Central memory CD8-positive, alpha-beta T cell (primary cell): ENCODE measurements around the gene ZBTB26.
A peak's percentile ranks its signal among the peaks of the same experiment; 100 is the strongest.
"Not testable (repeated sequence)": the region's sequence is repeated elsewhere in the genome, so short reads cannot be mapped to it uniquely, and the experiment has no call there.

Experiments
- ATAC-seq: fragments of 150-1000 bp; cut with Tn5 transposase; replicated peaks from 2 replicates; pipeline ENCODE4 v1.10.0; 2022; ENCODE audit warnings: mild to moderate bottlenecking, moderate FRiP score, moderate number of reproducible peaks; ENCODE audit not compliant: poor library complexity, severe bottlenecking; ENCODE audit errors: extremely low read depth
- DNase-seq, 2 donors: peaks; one replicate each; pipeline ENCODE4 v3.0.0; 2021; ENCODE audit warnings: low spot score in 2 of 2
- H3K27ac Mint-ChIP-seq: one replicate; pipeline ENCODE4 v1.8.0; 2022; ENCODE audit warnings: low read depth, mild to moderate bottlenecking, moderate library complexity, mixed read lengths
- H3K27me3 Mint-ChIP-seq: one replicate; pipeline ENCODE4 v1.8.0; 2022; ENCODE audit warnings: mixed read lengths
- H3K36me3 Mint-ChIP-seq: one replicate; pipeline ENCODE4 v1.8.0; 2022; ENCODE audit warnings: mild to moderate bottlenecking, moderate library complexity, mixed read lengths; ENCODE audit not compliant: insufficient read depth
- H3K4me1 Mint-ChIP-seq: one replicate; pipeline ENCODE4 v1.8.0; 2022; ENCODE audit warnings: mixed read lengths
- H3K4me3 Mint-ChIP-seq: one replicate; pipeline ENCODE4 v1.8.0; 2022; ENCODE audit warnings: mild to moderate bottlenecking, moderate library complexity, mixed read lengths
- H3K9me3 Mint-ChIP-seq: one replicate; pipeline ENCODE4 v1.8.0; 2022; ENCODE audit warnings: mixed read lengths

The ZBTB26 gene

GRCh38 chr9:122912671-122912963 is 18.7 kb downstream of the ZBTB26 start:
- ATAC-seq, result no peak
- H3K27me3 Mint-ChIP-seq, result no peaks in the 10 kb centered on the region

GRCh38 chr9:122906122-122906521 is 25.2 kb downstream of the ZBTB26 start:
- Mint-ChIP-seq H3K36me3 (peaks cover 16% of the 10 kb centered on the region), H3K4me1 (peaks cover 18% of the 10 kb centered on the region)
- H3K9me3 Mint-ChIP-seq, DNase-seq, H3K4me3 Mint-ChIP-seq, ATAC-seq, H3K27me3 Mint-ChIP-seq, H3K27ac Mint-ChIP-seq: not testable (repeated sequence)

More at GRCh38 chr9:122912671-122912963, 18.7 kb downstream of the ZBTB26 start:
- peaks cover 37% of the 10 kb centered on the region for H3K36me3 Mint-ChIP-seq
- H3K27ac Mint-ChIP-seq, result peak overlapping the region; percentile 98
- DNase-seq, result no peak
- H3K4me1 Mint-ChIP-seq, result peaks cover 23% of the 10 kb centered on the region
- H3K4me3 Mint-ChIP-seq, result peak overlapping the region; percentile 96
- no peaks in the 10 kb centered on the region for H3K9me3 Mint-ChIP-seq

DNA sequence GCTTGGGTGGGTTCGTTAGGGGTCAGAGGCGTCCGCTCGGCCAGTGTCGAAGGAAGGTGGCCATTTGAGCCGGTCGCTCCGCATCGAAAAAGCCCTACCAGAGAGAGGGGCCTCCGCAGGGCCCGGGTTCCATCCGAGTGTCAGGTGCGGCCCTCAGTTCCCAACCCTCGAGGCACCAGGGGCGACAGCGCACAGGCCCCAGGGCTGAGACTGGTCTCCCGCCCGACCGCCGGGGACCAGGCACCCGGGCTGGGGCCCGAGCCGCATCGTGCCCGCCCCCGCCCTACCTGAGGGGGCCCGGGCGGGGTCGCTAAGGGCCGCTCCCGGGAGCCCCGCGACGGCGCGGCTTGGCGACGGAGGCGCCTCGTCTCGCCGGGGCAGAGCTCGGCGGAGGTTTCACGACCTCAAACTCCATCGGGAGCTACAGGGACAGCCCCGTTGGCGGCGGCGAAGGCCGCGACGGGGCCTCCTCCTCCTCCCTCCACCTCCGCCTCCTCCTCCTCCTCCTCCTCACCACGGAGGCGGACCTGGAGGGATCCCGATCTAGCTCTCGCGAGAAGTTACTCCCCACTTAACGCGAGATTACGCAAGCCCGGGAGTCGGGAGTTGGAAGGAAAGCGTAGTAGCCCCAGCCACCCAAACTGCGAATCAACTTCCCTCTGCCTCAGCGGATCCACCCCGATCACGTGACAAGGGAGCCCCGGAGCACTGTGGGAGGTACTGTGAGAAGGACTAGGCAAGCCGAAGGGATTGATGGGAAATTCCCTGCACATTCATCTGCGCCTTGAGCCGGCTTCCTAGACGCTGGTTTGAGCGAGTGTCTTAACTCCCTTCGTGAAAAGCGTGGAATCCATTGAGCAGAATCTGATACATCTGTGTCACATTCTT is 26.2 kb downstream of the ZBTB26 start, which contains the start of gene RC3H2:
TSS of gene RC3H2 (minus strand) at position 537 of the 888 bp plus-strand sequence. CDS start 7,850 bp downstream, outside the sequence.
- DNase-seq, result peak; percentile 92 to 97
- Mint-ChIP-seq H3K27ac (peak within 1 kb of the TSS; percentile 91), H3K27me3 (no peaks in the 10 kb centered on the region), H3K4me1 (peaks cover 17% of the 10 kb centered on the region), H3K9me3 (no peaks in the 10 kb centered on the region), H3K4me3 (peak within 1 kb of the TSS; percentile 91), H3K36me3 (peaks cover 14% of the 10 kb centered on the region)
- ATAC-seq, result peak; percentile 81

GRCh38 chr9:122904466-122904822 is 26.9 kb downstream of the ZBTB26 start:
- H3K27ac Mint-ChIP-seq, result peak overlapping the region; percentile 91
- H3K9me3 Mint-ChIP-seq, result no peaks in the 10 kb centered on the region
- H3K4me3 Mint-ChIP-seq, result peak overlapping the region; percentile 91
- H3K36me3 Mint-ChIP-seq, result peaks cover 10% of the 10 kb centered on the region
- DNase-seq (peak in 1 of 2 donors; percentile 16), ATAC-seq (no peak)
- peaks cover 21% of the 10 kb centered on the region for H3K4me1 Mint-ChIP-seq
- no peaks in the 10 kb centered on the region for H3K27me3 Mint-ChIP-seq

DNA sequence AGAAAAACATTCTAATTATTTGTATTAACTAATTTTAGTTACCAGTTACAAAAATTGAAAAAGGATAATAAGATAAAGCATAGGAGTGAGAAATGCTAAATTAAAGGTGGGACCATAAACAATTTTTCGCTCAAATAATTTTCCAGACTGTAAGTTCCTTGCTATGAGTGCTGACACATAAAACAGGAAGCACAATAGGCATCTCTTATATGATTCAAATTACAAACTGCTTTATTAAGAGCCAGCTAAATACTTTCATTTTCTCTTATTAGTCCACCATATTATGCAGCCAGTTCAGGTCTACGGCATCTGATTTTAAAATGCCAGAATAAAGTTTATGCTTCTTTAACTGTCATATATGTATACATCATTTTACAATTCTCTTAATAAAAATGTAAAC is 30.5 kb downstream of the ZBTB26 start:
- H3K36me3 Mint-ChIP-seq, result peaks cover 25% of the 10 kb centered on the region
- DNase-seq (no peak), ATAC-seq (peak; percentile 34)
- H3K4me1 Mint-ChIP-seq, result peaks cover 34% of the 10 kb centered on the region
- H3K27ac Mint-ChIP-seq, result peak overlapping the region; percentile 85
- no peaks in the 10 kb centered on the region for H3K9me3 Mint-ChIP-seq
- peak overlapping the region; percentile 66 for H3K4me3 Mint-ChIP-seq
- H3K27me3 Mint-ChIP-seq, result no peaks in the 10 kb centered on the region

DNA sequence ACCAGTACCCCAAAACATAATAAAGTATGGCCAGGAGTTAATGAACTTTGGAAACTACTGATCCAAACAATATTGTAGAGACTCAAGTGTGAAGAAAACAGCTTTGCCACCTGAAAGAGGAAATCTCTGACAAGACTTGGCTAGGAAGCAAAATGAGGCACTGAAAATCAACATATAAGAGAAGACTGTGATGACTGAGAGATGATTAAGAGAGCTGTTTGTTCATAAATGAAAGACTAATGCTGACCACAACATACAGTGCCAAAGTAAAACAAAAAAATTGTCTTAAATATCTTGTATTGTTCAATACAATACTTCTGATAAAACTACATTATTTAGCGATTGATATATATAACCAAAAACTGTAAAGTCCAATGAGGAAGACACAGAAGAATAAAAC is 33.3 kb downstream of the ZBTB26 start:
- Mint-ChIP-seq H3K4me1 (peaks cover 31% of the 10 kb centered on the region), H3K27ac (peak overlapping the region; percentile 85), H3K36me3 (peaks cover 33% of the 10 kb centered on the region), H3K9me3 (no peaks in the 10 kb centered on the region), H3K4me3 (no peak overlapping the region), H3K27me3 (no peaks in the 10 kb centered on the region)
- DNase-seq (no peak), ATAC-seq (no peak)

DNA sequence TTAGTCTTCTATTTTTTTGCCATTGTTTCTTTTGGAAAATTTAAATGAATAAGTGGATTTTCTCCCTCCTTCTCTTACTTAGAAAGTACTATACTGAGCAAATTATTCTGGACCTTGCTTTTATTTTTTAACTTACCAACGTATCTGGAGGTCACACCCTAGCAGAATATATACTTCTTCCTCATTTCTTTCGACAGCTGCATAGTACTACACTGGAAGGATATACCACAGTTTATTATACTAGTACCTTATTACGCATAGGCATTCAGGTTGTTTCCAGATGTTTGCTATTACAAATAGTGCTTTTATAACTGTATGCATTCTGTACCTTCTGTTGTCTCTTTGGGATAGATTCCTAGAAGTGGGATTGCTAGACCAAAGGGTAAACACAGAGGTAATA is 42.8 kb downstream of the ZBTB26 start:
- ATAC-seq (no peak), DNase-seq (no peak)
- no peak overlapping the region for H3K27ac Mint-ChIP-seq
- no peak overlapping the region for H3K4me3 Mint-ChIP-seq
- peaks cover 58% of the 10 kb centered on the region for H3K36me3 Mint-ChIP-seq
- H3K4me1 Mint-ChIP-seq, result no peaks in the 10 kb centered on the region
- H3K9me3 Mint-ChIP-seq, result no peaks in the 10 kb centered on the region
- no peaks in the 10 kb centered on the region for H3K27me3 Mint-ChIP-seq

DNA sequence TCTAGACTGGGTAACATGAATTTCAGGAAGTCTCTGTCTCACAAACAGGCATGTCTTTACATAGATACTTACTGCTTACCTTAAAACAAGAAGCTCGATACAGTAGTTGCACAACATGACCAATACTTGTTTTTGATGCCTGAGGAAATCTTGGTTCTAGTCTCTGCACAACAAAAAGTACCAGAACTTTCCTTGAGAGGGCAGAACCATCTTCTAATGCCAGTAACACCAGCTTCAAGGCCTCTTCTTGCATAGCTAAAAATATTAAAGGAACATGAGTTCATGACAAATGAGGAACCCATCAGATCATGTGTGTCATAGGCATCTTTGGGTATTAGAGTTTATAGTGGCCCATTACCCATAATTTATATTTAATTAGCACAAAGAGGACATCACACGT is 48.2 kb downstream of the ZBTB26 start:
- ATAC-seq (no peak), DNase-seq (no peak)
- Mint-ChIP-seq H3K9me3 (no peaks in the 10 kb centered on the region), H3K4me1 (no peaks in the 10 kb centered on the region), H3K36me3 (peaks cover 57% of the 10 kb centered on the region), H3K4me3 (no peak overlapping the region), H3K27ac (no peak overlapping the region), H3K27me3 (no peaks in the 10 kb centered on the region)

DNA sequence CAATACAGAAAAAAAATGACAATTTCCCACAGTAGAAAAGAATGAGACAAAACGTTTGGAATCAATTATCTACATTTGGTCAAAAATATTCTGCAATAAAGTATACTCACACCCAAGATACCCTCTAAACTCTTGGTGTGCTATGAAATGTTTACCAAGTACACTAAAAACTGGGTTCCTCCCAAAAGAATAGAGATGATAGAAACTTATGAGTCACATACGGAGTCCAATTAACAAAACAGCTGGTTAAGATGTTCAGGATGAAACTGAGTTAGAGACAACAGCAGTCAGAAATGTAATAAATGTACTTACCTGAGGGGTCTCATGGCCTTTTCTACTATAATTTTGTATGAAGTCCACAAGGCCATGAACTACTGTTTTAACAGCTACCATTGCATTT is 51.9 kb downstream of the ZBTB26 start:
- Mint-ChIP-seq H3K27ac (no peak overlapping the region), H3K4me3 (no peak overlapping the region), H3K36me3 (peaks cover 75% of the 10 kb centered on the region), H3K4me1 (peaks cover 6% of the 10 kb centered on the region), H3K9me3 (no peaks in the 10 kb centered on the region), H3K27me3 (no peaks in the 10 kb centered on the region)
- DNase-seq (no peak), ATAC-seq (no peak)

DNA sequence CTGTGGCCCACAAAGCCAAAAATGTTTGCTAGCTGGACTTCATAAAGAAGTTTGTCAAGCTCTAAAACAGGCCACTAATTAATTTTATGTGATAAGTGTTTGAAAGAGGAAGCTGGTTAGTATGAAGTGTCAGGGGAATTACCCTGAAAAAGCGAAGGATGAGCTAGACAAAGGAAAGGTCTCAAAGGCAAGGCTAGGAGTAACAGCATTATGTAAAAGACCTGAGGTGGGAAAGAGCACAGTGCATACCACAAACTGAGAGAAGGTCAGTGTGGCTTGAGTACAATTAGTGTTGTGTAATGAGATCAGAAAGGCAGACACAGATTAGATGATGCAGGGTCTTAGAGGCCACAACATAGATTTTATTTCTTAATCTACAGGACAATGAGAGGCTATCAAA is 55.8 kb downstream of the ZBTB26 start:
- ATAC-seq, result no peak
- peaks cover 74% of the 10 kb centered on the region for H3K36me3 Mint-ChIP-seq
- no peak for DNase-seq
- peak overlapping the region; percentile 30 for H3K27ac Mint-ChIP-seq
- no peak overlapping the region for H3K4me3 Mint-ChIP-seq
- H3K9me3 Mint-ChIP-seq, result no peaks in the 10 kb centered on the region
- H3K4me1 Mint-ChIP-seq, result peaks cover 12% of the 10 kb centered on the region
- H3K27me3 Mint-ChIP-seq, result no peaks in the 10 kb centered on the region

DNA sequence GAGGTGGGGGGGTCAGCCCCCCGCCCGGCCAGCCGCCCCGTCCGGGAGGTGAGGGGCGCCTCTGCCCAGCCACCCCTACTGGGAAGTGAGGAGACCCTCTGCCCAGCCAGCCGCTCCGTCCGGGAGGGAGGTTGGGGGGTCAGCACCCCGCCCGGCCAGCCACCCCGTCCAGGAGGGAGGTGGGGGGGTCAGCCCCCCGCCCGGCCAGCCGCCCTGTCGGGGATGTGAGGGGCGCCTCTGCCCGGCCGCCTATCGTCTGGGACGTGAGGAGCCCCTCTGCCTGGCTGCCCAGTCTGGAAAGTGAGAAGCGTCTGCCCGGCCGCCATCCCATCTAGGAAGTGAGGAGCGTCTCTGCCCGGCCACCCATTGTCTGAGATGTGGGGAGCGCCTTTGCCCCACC is 64.0 kb downstream of the ZBTB26 start:
- H3K4me1 Mint-ChIP-seq, H3K4me3 Mint-ChIP-seq: not testable (repeated sequence)

DNA sequence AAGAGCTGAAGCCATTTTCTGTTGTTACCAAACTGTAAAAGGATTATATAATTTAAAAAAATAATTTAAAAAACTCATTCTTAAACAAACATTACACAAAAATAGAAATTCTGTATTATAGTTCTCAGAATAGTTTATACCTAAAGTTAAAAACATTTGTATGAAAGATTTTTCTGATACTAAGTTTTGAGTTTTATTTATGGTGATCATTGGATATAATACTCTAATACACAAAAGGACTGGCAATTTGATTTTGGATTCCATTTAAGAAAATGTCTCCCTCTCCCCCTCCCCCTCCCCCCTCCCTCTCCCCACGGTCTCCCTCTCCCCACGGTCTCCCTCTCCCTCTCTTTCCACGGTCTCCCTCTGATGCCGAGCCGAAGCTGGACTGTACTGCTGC is 65.2 kb downstream of the ZBTB26 start:
- H3K36me3 Mint-ChIP-seq, result peaks cover 24% of the 10 kb centered on the region
- no peak for ATAC-seq
- H3K9me3 Mint-ChIP-seq, result no peaks in the 10 kb centered on the region
- no peak overlapping the region for H3K4me3 Mint-ChIP-seq
- H3K4me1 Mint-ChIP-seq, result no peaks in the 10 kb centered on the region
- no peak for DNase-seq
- H3K27me3 Mint-ChIP-seq, result no peaks in the 10 kb centered on the region
- H3K27ac Mint-ChIP-seq, result no peak overlapping the region

More for the DNA sequence above, 64.0 kb downstream of the ZBTB26 start:
- not testable (repeated sequence) for H3K27ac Mint-ChIP-seq, H3K9me3 Mint-ChIP-seq, DNase-seq, H3K27me3 Mint-ChIP-seq, ATAC-seq
- H3K36me3 Mint-ChIP-seq, result peaks cover 31% of the 10 kb centered on the region
